Endothelial cell (in vitro differentiated cells): ENCODE results near the gene RRP15. TPM values are rescaled to one million over a fixed set of nuclear protein-coding genes. Genes with fewer than 3 reads are reported as not detected.

Experiments
- DNase-seq: peaks from one replicate; pipeline ENCODE4 v3.0.0; 2021; ENCODE audit warnings: low spot score
- H3K27ac Mint-ChIP-seq: one replicate; pipeline ENCODE4 v1.8.0; 2021; ENCODE audit warnings: mixed read lengths, inconsistent platforms; ENCODE audit not compliant: unreplicated experiment
- H3K27me3 Mint-ChIP-seq: one replicate; pipeline ENCODE4 v1.8.0; 2021; ENCODE audit warnings: mild to moderate bottlenecking, moderate library complexity, mixed read lengths, inconsistent platforms; ENCODE audit not compliant: unreplicated experiment
- H3K36me3 Mint-ChIP-seq: one replicate; pipeline ENCODE4 v1.8.0; 2021; ENCODE audit warnings: mild to moderate bottlenecking, low read depth, mixed read lengths, inconsistent platforms; ENCODE audit not compliant: unreplicated experiment
- H3K4me1 Mint-ChIP-seq: one replicate; pipeline ENCODE4 v1.8.0; 2021; ENCODE audit warnings: mild to moderate bottlenecking, mixed read lengths, inconsistent platforms; ENCODE audit not compliant: unreplicated experiment
- H3K4me3 Mint-ChIP-seq: one replicate; pipeline ENCODE4 v1.8.0; 2021; ENCODE audit warnings: mild to moderate bottlenecking, mixed read lengths, inconsistent platforms; ENCODE audit not compliant: unreplicated experiment
- H3K9me3 Mint-ChIP-seq: one replicate; pipeline ENCODE4 v1.8.0; 2021; ENCODE audit warnings: mixed read lengths, inconsistent platforms; ENCODE audit not compliant: unreplicated experiment
- CTCF ChIP-seq: fragments of 200-600 bp; sonication (generic); IDR thresholded peaks from one replicate; pipeline ENCODE4 v1.5.0; 2021; ENCODE audit warnings: antibody characterized with exemption; ENCODE audit not compliant: unreplicated experiment
- total RNA-seq: library from RNA; stranded (reverse); fragmentation: NEBNext Ultra II Directional; extraction: Animal tissue kit (Norgen Biotek cat#: 25700); gene quantifications from one replicate; pipeline ENCODE4 v1.2.1, GENCODE V29; 2021; ENCODE audit not compliant: unreplicated experiment

The RRP15 gene
- total RNA-seq, 1 donor from 2014 or later = 11.7 TPM

DNA sequence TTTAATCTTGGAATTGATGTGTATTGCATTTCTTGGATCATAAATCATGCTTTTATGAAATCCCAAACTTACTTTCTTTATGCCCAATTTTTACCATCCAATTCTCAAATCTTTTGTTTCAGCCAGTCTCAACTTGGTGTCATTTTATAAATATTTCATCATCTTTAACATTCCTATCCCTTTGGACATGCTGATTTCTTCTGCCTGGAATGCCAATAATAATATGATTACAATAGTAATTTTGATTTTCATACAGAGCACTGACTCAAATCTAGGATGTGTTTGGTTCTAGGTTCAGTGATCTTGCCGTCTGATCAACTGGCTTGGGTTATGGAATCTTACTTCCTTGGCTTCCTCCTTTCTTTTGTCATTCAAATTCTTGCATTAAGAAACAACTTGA lies 12.8 kb downstream of the RRP15 start:
- TF ChIP-seq CTCF = no peak
- DNase-seq = no peak
- Mint-ChIP-seq H3K36me3 (no peaks in the 10 kb centered on the region), H3K4me3 (no peak overlapping the region), H3K4me1 (no peaks in the 10 kb centered on the region), H3K9me3 (no peaks in the 10 kb centered on the region), H3K27ac (no peak overlapping the region), H3K27me3 (no peaks in the 10 kb centered on the region)

GRCh38 chr1:218298398-218298797 lies 13.3 kb downstream of the RRP15 start:
- Mint-ChIP-seq H3K9me3 (no peaks in the 10 kb centered on the region), H3K4me3 (no peak overlapping the region), H3K27ac (no peak overlapping the region), H3K36me3 (no peaks in the 10 kb centered on the region), H3K27me3 (no peaks in the 10 kb centered on the region), H3K4me1 (no peaks in the 10 kb centered on the region)
- no peak for DNase-seq
- TF ChIP-seq CTCF = no peak

DNA sequence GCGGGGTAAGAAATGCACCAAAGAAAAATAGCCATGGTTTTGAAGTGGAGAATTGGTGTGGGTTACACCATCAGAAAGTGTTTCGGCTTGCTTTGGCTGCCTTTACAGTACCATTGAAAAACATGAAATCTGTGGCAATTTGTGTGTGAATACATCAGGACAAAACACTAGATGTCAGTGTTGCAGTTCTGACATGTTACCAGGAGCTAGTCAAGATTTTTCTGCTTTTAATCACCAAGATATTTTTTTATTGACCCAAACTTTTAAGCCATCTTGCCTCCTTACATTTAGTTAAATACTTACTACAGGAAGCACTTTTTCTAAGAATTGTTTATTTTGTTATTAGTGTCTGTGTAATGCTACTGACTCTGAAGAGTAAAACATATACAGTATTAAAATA lies 14.3 kb downstream of the RRP15 start:
- Mint-ChIP-seq H3K9me3 (no peaks in the 10 kb centered on the region), H3K4me3 (no peak overlapping the region), H3K27me3 (no peaks in the 10 kb centered on the region), H3K36me3 (no peaks in the 10 kb centered on the region), H3K27ac (no peak overlapping the region), H3K4me1 (no peaks in the 10 kb centered on the region)
- DNase-seq = no peak
- no peak for TF ChIP-seq CTCF

DNA sequence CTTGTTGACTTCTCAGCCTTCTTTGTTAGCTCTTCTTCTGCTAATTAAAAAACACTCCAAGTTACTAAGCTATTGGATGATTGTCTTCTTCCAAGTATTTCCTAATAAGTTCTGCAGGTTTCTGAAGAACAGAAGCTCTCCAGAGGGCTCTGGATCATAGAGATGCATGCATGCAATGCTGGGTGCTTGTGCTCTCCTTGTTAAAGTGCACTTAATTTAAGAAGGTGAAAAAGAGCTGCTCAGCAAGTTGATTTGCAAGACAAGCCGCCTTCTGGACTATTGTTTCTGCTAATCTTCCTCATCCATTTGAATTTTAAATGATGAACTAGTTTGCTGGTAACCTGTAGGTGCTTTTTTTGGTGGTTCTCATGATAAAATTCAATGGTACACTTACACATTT lies 16.1 kb downstream of the RRP15 start:
- Mint-ChIP-seq H3K27ac (no peak overlapping the region), H3K36me3 (no peaks in the 10 kb centered on the region), H3K9me3 (no peaks in the 10 kb centered on the region), H3K4me1 (no peaks in the 10 kb centered on the region), H3K27me3 (no peaks in the 10 kb centered on the region), H3K4me3 (no peak overlapping the region)
- no peak for TF ChIP-seq CTCF
- no peak for DNase-seq

DNA sequence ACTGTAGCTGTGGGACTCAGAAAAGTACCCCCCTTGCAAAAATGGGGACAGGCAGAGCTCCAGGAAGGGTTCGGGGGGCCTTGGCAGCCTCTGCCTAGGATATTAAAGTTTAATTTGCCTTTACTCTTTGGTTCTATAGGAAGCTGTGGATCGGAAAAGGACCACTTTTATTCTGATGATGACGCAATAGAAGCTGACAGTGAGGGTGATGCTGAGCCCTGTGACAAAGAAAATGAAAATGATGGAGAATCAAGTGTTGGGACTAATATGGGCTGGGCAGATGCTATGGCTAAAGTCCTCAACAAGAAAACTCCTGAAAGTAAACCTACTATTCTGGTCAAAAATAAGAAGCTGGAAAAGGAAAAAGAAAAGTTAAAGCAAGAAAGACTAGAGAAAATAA lies 17.1 kb downstream of the RRP15 start:
- no peaks in the 10 kb centered on the region for H3K27me3 Mint-ChIP-seq
- no peak overlapping the region for H3K4me3 Mint-ChIP-seq
- no peak for TF ChIP-seq CTCF
- no peaks in the 10 kb centered on the region for H3K36me3 Mint-ChIP-seq
- no peak for DNase-seq
- H3K27ac Mint-ChIP-seq = no peak overlapping the region
- H3K9me3 Mint-ChIP-seq = no peaks in the 10 kb centered on the region
- H3K4me1 Mint-ChIP-seq = no peaks in the 10 kb centered on the region
